COLO668 (cell line): ENCODE data around the gene RITA1.

Source experiments
- DNase-seq: peaks from one replicate; lab custom pipeline; 2025; ENCODE audit not compliant: unreplicated experiment; lab: John Stamatoyannopoulos, UW

RITA1 gene

GRCh38 chr12:113227686-113228391 lies 42.3 kb downstream of the RITA1 start:
- DNase-seq: no peak

DNA sequence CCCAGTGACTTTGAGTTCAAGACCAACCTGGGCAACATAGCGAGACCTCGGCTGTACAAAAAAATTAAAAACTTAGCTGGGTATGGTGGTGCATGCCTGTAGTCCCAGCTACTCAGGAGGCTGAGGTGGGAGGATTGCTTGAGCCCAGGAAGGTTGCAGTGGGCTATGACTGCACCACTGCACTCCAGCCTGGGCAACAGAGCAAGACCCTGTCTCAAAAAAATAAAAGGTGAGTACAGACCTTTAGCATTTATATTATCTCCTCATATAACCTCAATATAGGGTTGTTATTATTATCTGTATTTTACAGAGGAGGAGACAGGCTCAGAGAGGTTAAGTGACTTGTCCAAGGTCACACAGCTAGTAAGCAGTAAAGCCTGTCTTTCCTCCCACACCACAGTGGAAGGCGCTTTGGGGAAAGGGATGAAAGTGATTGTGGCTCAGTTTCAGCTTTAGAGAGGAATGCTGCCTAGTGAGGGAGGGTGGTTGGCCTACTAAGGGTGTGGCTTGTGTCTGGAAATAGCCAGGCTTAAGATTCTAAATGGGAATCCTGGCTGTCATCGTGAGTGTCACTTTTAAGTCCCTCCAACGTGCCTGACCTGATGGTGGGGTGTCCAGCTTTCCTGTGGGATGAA lies 43.0 kb downstream of the RITA1 start:
- no peak for DNase-seq

DNA sequence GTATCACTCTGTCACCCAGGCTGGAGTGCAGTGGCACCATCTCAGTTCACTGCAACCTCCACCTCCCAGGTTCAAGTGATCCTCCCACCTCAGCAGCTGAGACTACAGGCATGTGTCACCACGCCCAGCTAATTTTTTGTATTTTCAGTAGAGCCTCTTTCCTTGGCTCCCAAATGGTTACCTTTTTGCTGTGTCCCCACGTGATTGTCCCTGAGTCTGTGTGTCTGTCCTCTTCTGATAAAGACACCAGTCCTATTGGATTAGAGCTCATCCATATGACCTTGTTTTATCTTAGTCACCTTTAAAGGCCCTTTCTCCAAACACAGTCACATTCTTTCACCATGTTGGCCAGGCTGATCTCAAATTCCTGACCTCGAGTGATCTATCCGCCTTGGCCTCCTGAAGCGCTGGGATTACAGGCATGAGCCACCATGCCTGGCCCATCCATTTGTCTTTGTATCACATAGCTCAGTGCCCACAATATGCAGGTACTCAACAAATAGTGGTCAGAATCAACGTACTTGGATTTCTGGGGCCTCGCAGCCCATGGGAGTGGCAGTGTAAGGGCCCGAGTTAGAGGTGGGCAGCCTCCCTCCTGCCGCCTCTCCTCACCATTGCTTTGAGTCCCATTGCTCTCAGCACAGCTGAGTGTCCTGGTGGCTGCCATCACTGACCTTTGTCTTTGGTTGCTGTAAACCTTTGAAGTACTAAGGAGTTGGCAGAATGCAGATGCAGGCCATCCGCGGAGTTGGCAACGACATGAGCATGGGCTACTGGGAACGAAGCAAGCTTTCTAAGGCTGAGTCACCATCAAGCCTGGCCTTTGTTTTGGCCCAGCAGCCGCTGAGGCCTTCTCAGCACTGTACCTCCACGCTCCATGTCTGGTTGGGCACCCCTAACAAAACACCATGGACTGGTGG lies 45.1 kb downstream of the RITA1 start:
- no peak for DNase-seq

DNA sequence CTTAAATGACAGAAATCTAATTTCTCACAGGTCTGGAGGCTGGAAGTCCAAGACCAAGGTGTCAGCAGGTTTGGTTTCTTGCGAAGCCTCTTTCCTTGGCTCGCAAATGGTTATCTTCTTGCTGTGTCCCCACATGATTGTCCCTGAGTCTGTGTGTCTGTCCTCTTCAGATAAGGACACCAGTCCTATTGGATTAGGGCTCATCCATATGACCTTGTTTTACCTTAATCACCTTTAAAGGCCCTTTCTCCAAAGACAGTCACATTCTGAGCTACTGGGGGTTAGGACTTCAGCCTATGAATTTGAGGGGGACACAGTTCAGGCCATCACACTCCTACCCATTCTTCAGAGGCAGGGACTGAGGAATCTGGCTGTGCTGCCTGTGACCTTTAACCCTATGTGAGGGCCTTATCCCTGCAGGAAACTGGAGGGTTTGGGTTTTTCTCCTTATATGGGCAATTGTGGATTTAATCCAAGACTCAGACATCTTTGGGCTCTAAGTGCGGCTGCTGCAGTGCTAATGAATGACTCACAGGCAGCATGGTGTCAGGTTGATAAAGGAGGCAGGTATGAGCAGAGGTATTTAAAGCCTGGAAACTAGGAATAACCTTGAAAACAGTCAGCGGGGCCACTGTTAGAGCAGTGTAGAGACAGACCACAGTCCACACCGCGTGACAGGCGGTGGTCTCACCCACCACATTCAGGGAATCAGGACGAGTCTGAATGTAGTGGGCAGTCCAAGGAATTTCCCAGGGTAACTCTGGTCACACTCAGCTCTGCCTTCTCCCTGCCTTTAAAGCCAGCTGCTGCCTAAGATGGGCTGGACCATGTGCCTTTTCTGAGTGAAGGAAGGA lies 45.9 kb downstream of the RITA1 start:
- DNase-seq: no peak

- DNase-seq: no peak
Measured at GRCh38 chr12:113232089-113232839, 46.7 kb downstream of the RITA1 start.

DNA sequence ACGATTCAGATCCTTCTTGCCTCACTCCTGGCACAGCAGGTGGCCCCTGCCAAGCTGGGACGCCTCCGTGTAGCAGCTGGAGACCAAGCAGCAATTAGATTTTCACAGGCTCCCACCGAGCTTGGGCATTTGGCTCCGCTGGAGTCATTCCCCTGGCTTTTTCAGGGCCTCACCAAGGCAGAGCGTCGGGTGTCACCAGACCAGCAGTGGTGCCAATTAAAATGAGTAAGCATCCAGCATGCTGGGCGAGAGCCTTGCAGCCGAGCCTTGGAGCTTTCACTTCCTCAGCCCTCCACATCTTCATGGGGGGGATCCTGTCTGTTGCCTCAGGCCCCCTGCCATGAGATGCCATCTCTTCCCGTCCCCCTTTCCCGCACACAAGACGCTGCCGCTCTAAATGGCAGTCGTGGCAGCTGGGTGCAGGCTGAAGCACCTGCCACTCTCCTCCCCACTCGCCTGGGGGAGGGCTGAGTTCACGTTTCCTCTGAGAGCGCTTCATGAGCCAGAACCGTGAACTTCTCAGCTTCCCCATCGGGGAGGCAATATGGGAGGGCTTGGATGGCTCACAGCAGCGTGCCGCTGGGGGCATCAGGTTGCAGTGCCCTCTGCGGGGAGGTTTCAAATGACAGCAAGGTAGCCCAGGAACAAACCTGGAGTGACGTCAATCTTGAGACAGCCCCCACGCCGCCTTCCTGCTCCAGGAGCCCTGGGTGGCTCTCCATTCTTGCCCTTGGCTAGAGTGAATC lies 47.5 kb downstream of the RITA1 start:
- peak; percentile 94 for DNase-seq

GRCh38 chr12:113233967-113234366 lies 48.4 kb downstream of the RITA1 start:
- no peak for DNase-seq

- DNase-seq: no peak
Measured at GRCh38 chr12:113234483-113234882, 49.0 kb downstream of the RITA1 start.

DNA sequence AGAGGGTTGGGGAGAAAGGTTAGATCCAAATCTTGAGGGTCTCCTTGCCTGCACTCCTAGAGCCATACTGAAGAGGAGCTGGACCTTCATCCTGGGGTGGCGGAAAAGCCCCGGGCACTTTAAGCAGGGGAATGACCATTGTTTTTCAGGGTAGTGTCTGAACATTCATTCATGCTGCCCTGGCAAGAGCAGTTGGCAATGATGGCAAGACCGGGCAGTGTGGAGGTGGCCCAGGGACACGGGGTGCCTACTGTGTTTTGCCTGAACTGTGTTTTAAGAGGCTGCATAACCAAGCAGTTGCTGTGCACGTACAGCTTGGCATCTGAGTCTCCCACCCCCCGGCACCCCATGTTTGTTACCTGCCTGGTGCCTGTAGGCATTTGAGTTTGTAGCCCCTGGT lies 50.5 kb downstream of the RITA1 start:
- DNase-seq: no peak

DNA sequence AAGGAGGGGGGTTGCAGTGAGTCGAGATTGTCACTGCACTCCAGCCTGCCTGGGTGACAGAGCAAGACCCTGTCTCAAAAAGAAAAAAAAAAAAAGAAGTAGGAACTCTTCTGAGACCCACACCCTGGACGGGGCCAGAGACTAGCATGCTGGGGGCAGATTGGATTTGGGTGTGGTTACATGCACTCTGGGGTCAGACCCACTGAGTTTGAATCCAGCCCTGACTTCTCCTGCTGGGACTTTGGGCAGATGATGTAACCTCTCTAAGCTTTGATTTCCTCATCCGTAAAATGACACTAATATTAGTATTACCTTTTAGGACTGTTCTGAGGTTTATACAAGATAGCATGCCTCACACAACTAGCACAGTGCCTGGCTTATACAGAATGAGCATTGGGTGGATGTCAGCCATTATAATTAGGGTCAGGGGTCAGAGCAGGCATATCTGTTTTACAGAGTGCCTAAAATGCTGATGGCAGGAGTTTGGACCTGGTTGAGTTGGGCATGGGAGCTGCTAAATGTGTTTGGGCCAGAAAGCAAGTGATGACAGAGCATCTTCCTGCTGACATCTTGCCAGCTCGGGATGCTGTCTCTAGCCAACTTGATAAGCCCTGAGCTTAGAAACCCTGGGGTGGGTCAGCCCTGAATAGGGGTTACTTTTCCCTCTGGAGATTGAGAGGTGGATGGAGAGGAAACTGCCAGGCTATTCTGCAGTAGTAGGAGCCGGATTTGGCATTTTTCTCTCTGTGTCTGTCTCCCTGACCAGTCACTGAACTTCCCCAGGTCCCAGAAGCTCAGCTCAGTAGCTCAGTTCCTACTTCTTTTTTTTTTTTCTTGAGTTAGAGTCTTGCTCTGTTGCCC lies 51.2 kb downstream of the RITA1 start:
- DNase-seq: no peak

GRCh38 chr12:113237748-113238147 lies 52.2 kb downstream of the RITA1 start:
- no peak for DNase-seq

GRCh38 chr12:113238309-113238708 lies 52.8 kb downstream of the RITA1 start:
- DNase-seq: no peak

GRCh38 chr12:113239288-113239771 lies 53.8 kb downstream of the RITA1 start:
- no peak for DNase-seq

- no peak for DNase-seq
Measured at GRCh38 chr12:113239811-113240331, 54.4 kb downstream of the RITA1 start.

DNA sequence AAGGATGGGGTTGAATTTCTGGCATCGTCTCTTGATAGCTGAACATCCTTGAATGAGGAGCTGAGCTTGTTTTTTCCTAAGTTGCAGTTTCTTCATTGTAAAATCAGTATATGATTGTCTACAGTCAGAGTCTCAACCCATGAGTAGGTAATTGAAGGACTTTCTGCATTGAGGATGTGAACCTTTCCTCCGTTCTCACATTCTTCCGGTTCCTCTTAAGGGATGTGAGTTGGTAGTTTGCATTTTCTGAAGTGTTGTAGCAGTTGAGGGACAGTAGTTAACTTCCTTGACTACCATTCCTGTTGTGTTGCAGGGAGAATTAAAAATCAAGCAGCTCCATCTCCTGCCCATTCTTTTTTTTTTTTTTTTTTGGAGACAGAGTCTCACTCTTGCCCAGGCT lies 54.9 kb downstream of the RITA1 start:
- no peak for DNase-seq

DNA sequence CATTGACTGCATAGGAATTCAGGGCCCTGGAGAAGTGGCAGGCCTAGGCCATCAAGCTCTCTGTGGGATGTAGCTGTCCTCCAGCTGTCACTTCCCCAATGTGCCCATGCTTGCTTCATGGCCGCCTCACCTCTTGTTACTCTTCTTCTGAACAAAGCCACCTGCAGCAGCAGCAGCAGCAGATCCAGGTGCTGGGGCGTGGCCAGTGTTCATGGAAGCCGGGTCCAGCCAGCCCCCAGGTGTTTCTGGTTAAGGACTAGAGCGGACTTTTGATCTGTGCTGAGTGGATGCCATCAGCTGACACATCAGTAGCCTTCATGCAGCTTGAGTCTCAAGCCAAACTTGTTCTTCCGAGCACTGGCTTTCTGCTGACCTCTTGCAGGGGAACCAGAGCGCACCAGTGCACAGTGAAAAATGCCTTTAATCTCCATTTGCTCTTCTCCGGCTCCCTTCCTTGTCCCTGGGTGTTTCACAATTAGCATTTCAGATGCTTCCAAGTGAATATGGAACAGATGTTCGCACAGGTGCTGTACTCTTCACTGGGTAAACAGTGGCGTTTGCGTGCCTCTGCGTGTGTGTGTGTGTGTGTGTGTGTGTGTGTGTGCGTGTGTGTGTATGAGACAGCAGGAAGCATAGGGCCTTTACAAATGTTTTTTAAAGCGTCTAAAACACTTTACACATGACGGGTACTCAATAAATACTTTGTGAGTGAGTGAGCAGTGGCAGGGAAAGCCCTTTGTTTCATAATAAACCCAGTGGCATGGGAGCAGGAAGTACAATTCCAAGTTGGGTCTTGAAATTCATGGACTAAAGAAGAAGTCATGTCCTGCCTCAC lies 55.9 kb downstream of the RITA1 start:
- peak; percentile 98 for DNase-seq
